Progenitor cell of endocrine pancreas (in vitro differentiated cells): ENCODE data around the gene SLC5A11. TPM values are rescaled to one million over a fixed set of nuclear protein-coding genes. Genes with fewer than 3 reads are reported as not detected.
"Not testable (repeated sequence)": the region's sequence is repeated elsewhere in the genome, so short reads cannot be mapped to it uniquely, and the experiment has no call there.

Experiments
- DNase-seq: peaks from one replicate; pipeline ENCODE4 v3.0.0; 2021; ENCODE audit warnings: low spot score; ENCODE audit not compliant: unreplicated experiment
- H3K27ac Mint-ChIP-seq: 2 replicates; pipeline ENCODE4 v1.8.0; 2021; ENCODE audit warnings: mild to moderate bottlenecking, moderate library complexity, mixed read lengths
- H3K27me3 Mint-ChIP-seq: 2 replicates; pipeline ENCODE4 v1.8.0; 2021; ENCODE audit warnings: mixed read lengths
- H3K36me3 Mint-ChIP-seq: 2 replicates; pipeline ENCODE4 v1.8.0; 2022; ENCODE audit warnings: mixed read lengths; ENCODE audit not compliant: insufficient read depth
- H3K4me1 Mint-ChIP-seq: 2 replicates; pipeline ENCODE4 v1.8.0; 2021; ENCODE audit warnings: low read depth, mixed read lengths
- H3K4me3 Mint-ChIP-seq: 2 replicates; pipeline ENCODE4 v1.8.0; 2021; ENCODE audit warnings: low read depth, mild to moderate bottlenecking, moderate library complexity, mixed read lengths
- H3K9me3 Mint-ChIP-seq: 2 replicates; pipeline ENCODE4 v1.8.0; 2021; ENCODE audit warnings: low read depth, mixed read lengths
- CTCF ChIP-seq: fragments of 200-600 bp; sonication (generic); IDR thresholded peaks from one replicate; pipeline ENCODE4 v1.5.0; 2021; ENCODE audit warnings: antibody characterized with exemption, mild to moderate bottlenecking; ENCODE audit not compliant: unreplicated experiment
- total RNA-seq: library from RNA; stranded (reverse); gene quantifications from 2 replicates; pipeline ENCODE4 v1.2.1, GENCODE V29; 2021

The SLC5A11 gene
- total RNA-seq, 1 donor from 2014 or later: 0.38 TPM

GRCh38 chr16:24844101-24845030 is 1.4 kb upstream of the SLC5A11 start:
- no peak overlapping the region for H3K27ac Mint-ChIP-seq
- DNase-seq: no peak
- H3K4me1 Mint-ChIP-seq: peaks cover 6% of the 10 kb centered on the region
- no peak overlapping the region for H3K4me3 Mint-ChIP-seq
- no peaks in the 10 kb centered on the region for H3K36me3 Mint-ChIP-seq
- TF ChIP-seq CTCF: no peak
- H3K9me3 Mint-ChIP-seq: no peaks in the 10 kb centered on the region
- H3K27me3 Mint-ChIP-seq: no peaks in the 10 kb centered on the region

GRCh38 chr16:24845031-24845365 is 765 bp upstream of the SLC5A11 start:
- H3K9me3 Mint-ChIP-seq, H3K36me3 Mint-ChIP-seq, H3K27ac Mint-ChIP-seq, H3K4me1 Mint-ChIP-seq, DNase-seq, H3K4me3 Mint-ChIP-seq, H3K27me3 Mint-ChIP-seq: not testable (repeated sequence)

- no peak for DNase-seq
- no peak overlapping the region for H3K27ac Mint-ChIP-seq
Measured at GRCh38 chr16:24846548-24847357, 990 bp downstream of the SLC5A11 start.

GRCh38 chr16:24847358-24847664 is 1.5 kb downstream of the SLC5A11 start:
- Mint-ChIP-seq H3K36me3 (no peaks in the 10 kb centered on the region), H3K4me3 (no peak overlapping the region), H3K27ac (no peak overlapping the region), H3K4me1 (peaks cover 4% of the 10 kb centered on the region), H3K27me3 (no peaks in the 10 kb centered on the region), H3K9me3 (no peaks in the 10 kb centered on the region)
- TF ChIP-seq CTCF: no peak
- no peak for DNase-seq

More at GRCh38 chr16:24846548-24847357, 990 bp downstream of the SLC5A11 start:
- Mint-ChIP-seq H3K36me3 (no peaks in the 10 kb centered on the region), H3K27me3 (no peaks in the 10 kb centered on the region), H3K9me3 (no peaks in the 10 kb centered on the region), H3K4me1 (peaks cover 4% of the 10 kb centered on the region), H3K4me3 (no peak overlapping the region)
- TF ChIP-seq CTCF: no peak

GRCh38 chr16:24848065-24848464 is 2.3 kb downstream of the SLC5A11 start:
- no peaks in the 10 kb centered on the region for H3K36me3 Mint-ChIP-seq
- no peak overlapping the region for H3K27ac Mint-ChIP-seq
- TF ChIP-seq CTCF: no peak
- no peak for DNase-seq
- H3K9me3 Mint-ChIP-seq: no peaks in the 10 kb centered on the region
- H3K27me3 Mint-ChIP-seq: no peaks in the 10 kb centered on the region
- H3K4me3 Mint-ChIP-seq: no peak overlapping the region
- H3K4me1 Mint-ChIP-seq: peaks cover 4% of the 10 kb centered on the region
